Keratinocyte (primary cell): ENCODE measurements around the gene ATP2B2. TPM values are rescaled to one million over a fixed set of nuclear protein-coding genes. Genes with fewer than 3 reads are reported as not detected.

Source experiments
- DNase-seq: peaks from one replicate; pipeline ENCODE4 v3.0.0-alpha.2; 2011; ENCODE audit warnings: low read depth, missing footprints, low spot score
- FAIRE-seq: peaks from 2 replicates; lab custom pipeline; 2011; peaks lifted over from hg19 to GRCh38; lab: Jason Lieb, UNC
- H2AFZ ChIP-seq: 2 replicates; pipeline ENCODE4 v1.6.0; 2012; ENCODE audit warnings: low read length, control low read depth, inconsistent platforms; ENCODE audit not compliant: control insufficient read depth
- H3K27ac ChIP-seq: 2 replicates; pipeline ENCODE4 v1.5.1; 2011; ENCODE audit warnings: low read length; ENCODE audit not compliant: control insufficient read depth, insufficient read depth
- H3K27me3 ChIP-seq: 3 replicates; pipeline ENCODE4 v1.6.0; 2011; ENCODE audit warnings: low read length; ENCODE audit not compliant: control insufficient read depth, insufficient read depth; ENCODE audit errors: extremely low read depth
- H3K36me3 ChIP-seq, 2 experiments: 2 replicates in 1 of 2; 3 replicates in 1 of 2; pipeline ENCODE4 v1.5.1; 2011; ENCODE audit warnings: low read length in 2 of 2, mild to moderate bottlenecking in 1 of 2; ENCODE audit not compliant: control insufficient read depth in 2 of 2, insufficient read depth in 2 of 2; ENCODE audit errors: extremely low read depth in 1 of 2
- H3K4me1 ChIP-seq: 3 replicates; pipeline ENCODE4 v1.5.1; 2011; ENCODE audit warnings: low read length; ENCODE audit not compliant: control insufficient read depth, insufficient read depth; ENCODE audit errors: extremely low read depth
- H3K4me2 ChIP-seq: 3 replicates; pipeline ENCODE4 v1.6.0; 2011; ENCODE audit warnings: low read depth, low read length; ENCODE audit not compliant: control insufficient read depth, insufficient read depth; ENCODE audit errors: extremely low read depth
- H3K4me3 ChIP-seq, 3 experiments: fragments of 200-600 bp in 1 of 3; sonication (generic) in 1 of 3; 2 replicates in 2 of 3; 3 replicates in 1 of 3; pipeline ENCODE4 v1.5.1; 2011 to 2016; ENCODE audit warnings: low read length in 3 of 3, mild to moderate bottlenecking in 3 of 3, control low read depth in 2 of 3, inconsistent platforms in 1 of 3, low read depth in 1 of 3, mixed read lengths in 1 of 3, mixed run types in 1 of 3, moderate library complexity in 1 of 3; ENCODE audit not compliant: control insufficient read depth in 2 of 3, insufficient read depth in 2 of 3; ENCODE audit errors: extremely low read depth in 1 of 3
- H3K79me2 ChIP-seq: 2 replicates; pipeline ENCODE4 v1.6.0; 2012; ENCODE audit warnings: low read length; ENCODE audit not compliant: control insufficient read depth, insufficient read depth
- H3K9ac ChIP-seq: 3 replicates; pipeline ENCODE4 v1.6.0; 2011; ENCODE audit warnings: low read length; ENCODE audit not compliant: control insufficient read depth, insufficient read depth; ENCODE audit errors: extremely low read depth
- H3K9me1 ChIP-seq: 3 replicates; pipeline ENCODE4 v1.6.0; 2011; ENCODE audit warnings: low read length; ENCODE audit not compliant: control insufficient read depth, insufficient read depth; ENCODE audit errors: extremely low read depth
- H3K9me3 ChIP-seq: 2 replicates; pipeline ENCODE4 v1.5.1; 2012; ENCODE audit warnings: low read depth, low read length; ENCODE audit not compliant: control insufficient read depth
- H4K20me1 ChIP-seq: 3 replicates; pipeline ENCODE4 v1.6.0; 2011; ENCODE audit warnings: low read length; ENCODE audit not compliant: control insufficient read depth, insufficient read depth; ENCODE audit errors: extremely low read depth
- CTCF ChIP-seq, 3 experiments: IDR thresholded peaks in 1 of 3; conservative IDR thresholded peaks in 1 of 3; optimal IDR thresholded peaks in 1 of 3; 2 replicates in 2 of 3; 3 replicates in 1 of 3; pipeline versions ENCODE3 to v1.5.1; 2011; ENCODE audit warnings: low read length in 3 of 3, mild to moderate bottlenecking in 3 of 3, moderate library complexity in 2 of 3, control low read depth in 1 of 3, inconsistent platforms in 1 of 3; ENCODE audit not compliant: insufficient read depth in 2 of 3; ENCODE audit errors: extremely low read depth in 1 of 3
- EZH2 ChIP-seq: IDR thresholded peaks from one replicate; pipeline ENCODE4 v1.6.1; 2012; ENCODE audit warnings: inconsistent platforms, mild to moderate bottlenecking, low read length, moderate library complexity
- dilution Hi-C: fragments of 300-500 bp; cut with MboI; formaldehyde crosslinking; loops from one replicate; pipeline ENCODE4 v1.7.0; 2020; ENCODE audit warnings: low sequenced_read_pairs; ENCODE audit not compliant: extremely low pct_ligation_motif_present
- polyA plus RNA-seq, 5 experiments: library from polyadenylated mRNA; depleted of rRNA in 3 of 5; stranded (reverse) in 3 of 5; stranded (forward) in 1 of 5; unstranded in 1 of 5; fragments of >200 nt; gene quantifications; 1 replicate in 1 of 5; 2 replicates in 3 of 5; 3 replicates in 1 of 5; pipeline versions ENCODE4 v1.2.1 to v1.2.3, GENCODE V29; 2011 to 2012; ENCODE audit warnings: missing spikeins in 2 of 5, low read depth in 1 of 5, low replicate concordance in 1 of 5

Gene ATP2B2
- polyA plus RNA-seq, 1 donor (not counting 4 experiments of a cell fraction or from before 2014, with no cell fraction given), result not detected

- Histone ChIP-seq H3K9ac (no peak overlapping the region), H3K4me3 (no peak overlapping the region), H3K27me3 (peaks cover 2% of the 10 kb centered on the region), H3K79me2 (no peaks in the 10 kb centered on the region), H4K20me1 (no peaks in the 10 kb centered on the region), H3K36me3 (no peaks in the 10 kb centered on the region), H3K27ac (no peak overlapping the region), H3K4me2 (no peak overlapping the region), H3K9me3 (no peaks in the 10 kb centered on the region), H3K4me1 (no peaks in the 10 kb centered on the region), H3K9me1 (no peaks in the 10 kb centered on the region), H2AFZ (no peak overlapping the region)
- DNase-seq, result no peak
- FAIRE-seq, result no peak
- TF ChIP-seq CTCF (optimal IDR thresholded peaks at IDR 0.05 in 1 of 3, IDR thresholded peaks at IDR 0.05 in 1 of 3, conservative IDR thresholded peaks at IDR 0.05 in 1 of 3; ENCODE audit: extremely low read depth in 1 of 3, insufficient read depth in 2 of 3, low read length in 3 of 3) (no peak), EZH2 (no peak)
- dilution Hi-C loops, result no loop called here
Measured at GRCh38 chr3:10534066-10534465, 28.7 kb upstream of the ATP2B2 start.

GRCh38 chr3:10533737-10534023 lies 28.3 kb upstream of the ATP2B2 start:
- Histone ChIP-seq H3K36me3 (no peaks in the 10 kb centered on the region), H2AFZ (no peak overlapping the region), H3K9me1 (no peaks in the 10 kb centered on the region), H3K9me3 (no peaks in the 10 kb centered on the region), H3K27ac (no peak overlapping the region), H4K20me1 (no peaks in the 10 kb centered on the region), H3K4me3 (no peak overlapping the region), H3K4me1 (no peaks in the 10 kb centered on the region), H3K9ac (no peak overlapping the region), H3K79me2 (no peaks in the 10 kb centered on the region), H3K27me3 (peaks cover 2% of the 10 kb centered on the region), H3K4me2 (no peak overlapping the region)
- dilution Hi-C loops, result no loop called here
- DNase-seq (no peak), FAIRE-seq (no peak)
- TF ChIP-seq EZH2, result no peak
- no peak for TF ChIP-seq CTCF (optimal IDR thresholded peaks at IDR 0.05 in 1 of 3, IDR thresholded peaks at IDR 0.05 in 1 of 3, conservative IDR thresholded peaks at IDR 0.05 in 1 of 3; ENCODE audit: extremely low read depth in 1 of 3, insufficient read depth in 2 of 3, low read length in 3 of 3)
